22Rv1 (cell line): Measurements from ENCODE around the gene NUTM2G.
"Not testable (repeated sequence)": the region's sequence is repeated elsewhere in the genome, so short reads cannot be mapped to it uniquely, and the experiment has no call there.

Experiments used
- ZFX ChIP-seq: fragments of 450-650 bp; IDR thresholded peaks from 2 replicates; pipeline ENCODE4 v1.6.1; 2017; ENCODE audit warnings: antibody characterized with exemption, borderline replicate concordance
- TF ChIP-seq, protein P1 (sequence below): fragments of 450-650 bp; IDR thresholded peaks from 2 replicates; pipeline ENCODE4 v1.5.1; 2017; ENCODE audit warnings: mild to moderate bottlenecking

DNA sequence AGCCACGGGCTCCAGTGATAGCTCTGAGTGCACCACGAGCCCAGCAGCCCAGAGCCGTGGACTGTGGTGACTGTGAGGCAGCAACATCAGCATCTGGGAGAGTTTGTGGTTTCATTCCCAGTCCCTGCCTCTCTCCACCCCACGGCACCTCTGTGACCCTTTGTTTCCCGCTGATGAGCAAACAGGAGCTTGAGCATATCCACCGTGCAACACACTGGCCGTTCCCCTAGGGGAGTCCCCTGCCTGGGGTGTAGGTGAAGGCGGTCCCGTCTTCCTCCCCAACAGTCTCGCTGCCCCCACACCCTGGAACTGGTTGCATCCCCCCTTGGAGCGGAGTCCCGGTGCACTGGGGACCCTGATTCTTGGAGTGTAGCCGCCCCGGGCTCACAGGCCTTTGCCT, 5.5 kb downstream of the NUTM2G start:
- TF ChIP-seq ZFX: not testable (repeated sequence)
- TF ChIP-seq, protein P1, sequence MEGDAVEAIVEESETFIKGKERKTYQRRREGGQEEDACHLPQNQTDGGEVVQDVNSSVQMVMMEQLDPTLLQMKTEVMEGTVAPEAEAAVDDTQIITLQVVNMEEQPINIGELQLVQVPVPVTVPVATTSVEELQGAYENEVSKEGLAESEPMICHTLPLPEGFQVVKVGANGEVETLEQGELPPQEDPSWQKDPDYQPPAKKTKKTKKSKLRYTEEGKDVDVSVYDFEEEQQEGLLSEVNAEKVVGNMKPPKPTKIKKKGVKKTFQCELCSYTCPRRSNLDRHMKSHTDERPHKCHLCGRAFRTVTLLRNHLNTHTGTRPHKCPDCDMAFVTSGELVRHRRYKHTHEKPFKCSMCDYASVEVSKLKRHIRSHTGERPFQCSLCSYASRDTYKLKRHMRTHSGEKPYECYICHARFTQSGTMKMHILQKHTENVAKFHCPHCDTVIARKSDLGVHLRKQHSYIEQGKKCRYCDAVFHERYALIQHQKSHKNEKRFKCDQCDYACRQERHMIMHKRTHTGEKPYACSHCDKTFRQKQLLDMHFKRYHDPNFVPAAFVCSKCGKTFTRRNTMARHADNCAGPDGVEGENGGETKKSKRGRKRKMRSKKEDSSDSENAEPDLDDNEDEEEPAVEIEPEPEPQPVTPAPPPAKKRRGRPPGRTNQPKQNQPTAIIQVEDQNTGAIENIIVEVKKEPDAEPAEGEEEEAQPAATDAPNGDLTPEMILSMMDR: not testable (repeated sequence)
